SK-N-SH (cell line): ENCODE measurements around the gene RIOK3. TPM values are rescaled to one million over a fixed set of nuclear protein-coding genes. Genes with fewer than 3 reads are reported as not detected.

ENCODE experiments used
- CTCF ChIA-PET: fragments of 300-600, 350-600 bp; formaldehyde crosslinking; extraction: SDS; loops from one replicate; lab custom pipeline; 2021; lab: Yijun Ruan, JAX
- POLR2A ChIA-PET: fragments of 350-600 bp; sonication (Branson Sonifier 250); formaldehyde crosslinking; extraction: SDS; loops from one replicate; lab custom pipeline; 2020; ENCODE audit warnings: antibody characterized with exemption, inconsistent platforms; lab: Yijun Ruan, JAX
- DNase-seq: peaks from one replicate; pipeline ENCODE4 v3.0.0; 2012
- H2AFZ ChIP-seq: fragments of 200-600 bp; sonication (generic); 2 replicates; pipeline ENCODE4 v1.8.1; 2016; ENCODE audit warnings: antibody characterized with exemption, mild to moderate bottlenecking, low read depth
- H3F3A ChIP-seq: fragments of 200-600 bp; sonication (generic); replicated peaks from 2 replicates; pipeline ENCODE3; 2016; ENCODE audit warnings: antibody characterized with exemption, mild to moderate bottlenecking; ENCODE audit not compliant: insufficient read depth
- H3K27ac ChIP-seq, 2 experiments: fragments of 200-500 bp in 1 of 2; fragments of 200-600 bp in 1 of 2; sonication (Bioruptor generic) in 1 of 2; sonication (generic), shearing (Covaris generic) in 1 of 2; 2 replicates each; pipeline versions ENCODE4 v1.5.1 to v1.6.1; 2014 to 2016; ENCODE audit warnings: low read depth in 2 of 2, inconsistent platforms in 1 of 2, low read length in 1 of 2, mild to moderate bottlenecking in 1 of 2, mixed read lengths in 1 of 2
- H3K27me3 ChIP-seq: fragments of 200-600 bp; sonication (generic), shearing (Covaris generic); 2 replicates; pipeline ENCODE4 v1.6.1; 2016; ENCODE audit warnings: mixed run types; ENCODE audit not compliant: insufficient read depth
- H3K36me3 ChIP-seq, 2 experiments: fragments of 200-500 bp in 1 of 2; fragments of 200-600 bp in 1 of 2; sonication (Bioruptor generic) in 1 of 2; sonication (generic) in 1 of 2; replicated peaks in 1 of 2; 2 replicates each; pipeline versions ENCODE3 to v1.5.1; 2014 to 2016; ENCODE audit warnings: low read length in 1 of 2, mild to moderate bottlenecking in 1 of 2; ENCODE audit not compliant: insufficient read depth in 2 of 2, control insufficient read depth in 1 of 2
- H3K4me1 ChIP-seq, 2 experiments: fragments of 200-500 bp in 1 of 2; fragments of 200-600 bp in 1 of 2; sonication (Bioruptor generic) in 1 of 2; sonication (generic), shearing (Covaris generic) in 1 of 2; 2 replicates each; pipeline versions ENCODE4 v1.5.1 to v1.6.1; 2014 to 2016; ENCODE audit warnings: low read depth in 1 of 2, low read length in 1 of 2, mixed run types in 1 of 2; ENCODE audit not compliant: insufficient read depth in 2 of 2, control insufficient read depth in 1 of 2
- H3K4me2 ChIP-seq: fragments of 200-600 bp; sonication (generic), shearing (Covaris generic); 2 replicates; pipeline ENCODE4 v1.6.1; 2017; ENCODE audit warnings: mixed run types
- H3K4me3 ChIP-seq, 2 experiments: fragments of 200-500 bp in 1 of 2; fragments of 200-600 bp in 1 of 2; sonication (Bioruptor generic) in 1 of 2; sonication (generic), shearing (Covaris generic) in 1 of 2; 2 replicates each; pipeline versions ENCODE4 v1.5.1 to v1.8.1; 2014 to 2016; ENCODE audit warnings: low read depth in 2 of 2, inconsistent platforms in 1 of 2, low read length in 1 of 2, mild to moderate bottlenecking in 1 of 2, mixed read lengths in 1 of 2, moderate library complexity in 1 of 2
- H3K79me2 ChIP-seq: fragments of 200-600 bp; sonication (generic); 2 replicates; pipeline ENCODE4 v1.8.1; 2017; ENCODE audit warnings: mild to moderate bottlenecking; ENCODE audit not compliant: insufficient read depth
- H3K9ac ChIP-seq: fragments of 200-600 bp; sonication (generic); 2 replicates; pipeline ENCODE4 v1.6.1; 2017; ENCODE audit warnings: mixed run types
- H3K9me2 ChIP-seq: fragments of 200-600 bp; sonication (generic); 2 replicates; pipeline ENCODE4 v1.6.1; 2017; ENCODE audit warnings: mixed run types
- H3K9me3 ChIP-seq: fragments of 200-600 bp; sonication (generic); 2 replicates; pipeline ENCODE4 v1.6.1; 2017; ENCODE audit warnings: mixed run types, mild to moderate bottlenecking, moderate library complexity
- H4K20me1 ChIP-seq: fragments of 200-600 bp; sonication (generic); 2 replicates; pipeline ENCODE4 v1.6.1; 2017; ENCODE audit warnings: mild to moderate bottlenecking, mixed run types; ENCODE audit not compliant: insufficient read depth
- ELF1 ChIP-seq: IDR thresholded peaks from 2 replicates; pipeline ENCODE4 v1.4.0; 2012
- EP300 ChIP-seq, 2 experiments: IDR thresholded peaks; 2 replicates each; pipeline versions ENCODE4 v1.4.0 to v1.6.1; 2012; ENCODE audit warnings: borderline replicate concordance in 1 of 2, low read depth in 1 of 2, low read length in 1 of 2
- EZH2phosphoT487 ChIP-seq: fragments of 200-600 bp; sonication (generic); IDR thresholded peaks from 2 replicates; pipeline ENCODE4 v1.6.1; 2017; ENCODE audit warnings: low read depth, mixed run types, mild to moderate bottlenecking, antibody characterized with exemption, moderate library complexity, borderline replicate concordance
- FOSL2 ChIP-seq: IDR thresholded peaks from 2 replicates; pipeline ENCODE4 v1.4.0; 2012; ENCODE audit warnings: low read depth, mild to moderate bottlenecking, moderate library complexity, borderline replicate concordance
- FOXM1 ChIP-seq: IDR thresholded peaks from 2 replicates; pipeline ENCODE4 v1.4.0; 2012; ENCODE audit warnings: low read depth, mild to moderate bottlenecking
- GABPA ChIP-seq: IDR thresholded peaks from 2 replicates; pipeline ENCODE4 v1.4.0; 2012; ENCODE audit warnings: low read depth, mild to moderate bottlenecking
- JUND ChIP-seq: IDR thresholded peaks from 2 replicates; pipeline ENCODE4 v1.4.0; 2012
- POLR2AphosphoS5 ChIP-seq: IDR thresholded peaks from 2 replicates; pipeline ENCODE4 v1.6.1; 2012; ENCODE audit warnings: low read depth, low read length
- RXRA ChIP-seq: IDR thresholded peaks from 2 replicates; pipeline ENCODE4 v1.4.0; 2012; ENCODE audit warnings: low read depth, mild to moderate bottlenecking, borderline replicate concordance
- SIN3A ChIP-seq: IDR thresholded peaks from 2 replicates; pipeline ENCODE4 v1.6.1; 2012; ENCODE audit warnings: low read depth, mild to moderate bottlenecking, low read length, moderate library complexity, borderline replicate concordance
- SMC3 ChIP-seq: IDR thresholded peaks from 2 replicates; pipeline ENCODE4 v1.6.1; 2012; ENCODE audit warnings: low read depth, low read length, improper control_type of control experiment
- TCF12 ChIP-seq: IDR thresholded peaks from 2 replicates; pipeline ENCODE4 v1.4.0; 2012
- TEAD4 ChIP-seq: IDR thresholded peaks from 2 replicates; pipeline ENCODE4 v1.4.0; 2012; ENCODE audit warnings: mild to moderate bottlenecking, borderline replicate concordance; ENCODE audit not compliant: insufficient read depth
- WGBS: methylation state at CpG from one replicate; pipeline ENCODE4 v1.1.6; 2017; ENCODE audit warnings: low lambda C conversion rate; 5-methylcytosine and 5-hydroxymethylcytosine counted together
- polyA plus RNA-seq, 3 experiments: library from polyadenylated mRNA; depleted of rRNA; stranded (reverse); fragments of >200 nt; gene quantifications; 2 replicates each; pipeline ENCODE4 v1.2.3, GENCODE V29; 2012
- TF ChIP-seq, protein P1 (sequence below): IDR thresholded peaks from 2 replicates; pipeline ENCODE4; 2012

The RIOK3 gene
- polyA plus RNA-seq, 1 of the 3 experiments (the other 2 are of a cell fraction), result 12.3 TPM

DNA sequence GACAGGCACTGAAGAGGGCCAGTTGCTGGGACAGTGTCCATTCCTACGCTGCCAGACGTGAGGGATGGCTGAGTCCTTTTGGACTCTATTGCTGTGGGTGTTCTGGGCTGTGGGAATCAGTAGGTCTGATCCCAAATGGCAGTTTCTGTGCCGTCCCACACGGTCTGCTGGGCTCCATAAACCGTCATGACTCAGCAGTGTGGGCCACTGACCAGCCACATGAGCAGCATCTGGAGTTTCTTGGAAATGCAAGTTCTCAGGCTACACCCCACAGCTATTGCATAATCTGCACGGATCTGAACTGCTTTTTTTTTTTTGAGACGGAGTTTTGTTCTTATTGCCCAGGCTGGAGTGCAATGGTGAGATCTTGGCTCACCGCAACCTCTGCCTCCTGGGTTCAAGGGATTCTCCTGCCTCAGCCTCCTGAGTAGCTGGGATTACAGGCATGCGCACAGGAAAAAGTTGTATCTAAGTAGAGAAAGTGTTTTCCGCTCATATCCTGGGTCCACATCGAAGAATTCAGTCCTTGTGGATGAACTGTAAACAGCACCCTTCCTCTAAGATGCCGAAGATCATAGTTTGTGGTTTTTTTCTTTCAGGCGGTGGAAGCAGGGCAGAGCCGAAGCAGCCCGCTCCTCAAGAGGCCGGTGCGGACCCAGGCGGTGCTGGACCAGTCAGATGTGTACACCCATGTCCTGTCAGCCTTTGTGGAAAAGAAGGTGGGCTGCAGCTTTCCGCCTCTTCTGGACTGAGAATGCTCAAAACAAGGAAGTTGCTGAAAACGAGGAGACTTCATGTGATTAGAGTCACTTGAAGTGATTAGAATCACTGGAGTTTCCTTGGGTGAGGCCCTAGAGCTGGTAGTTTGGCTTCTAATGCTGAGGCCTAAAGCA, 75.7 kb downstream of the RIOK3 start (continued):
- TF ChIP-seq RXRA (no peak), FOXM1 (no peak), EZH2phosphoT487 (no peak), SMC3 (no peak), JUND (peak; percentile 19; the same call in 1 of the 2 replicates)

- ChIA-PET POLR2A (no interaction called here), CTCF (interaction anchor here (2.1 kb wide), 1 partner anchor 14 kb away, joined by 9 read pairs; no protein-coding TSS in a partner anchor)
- peaks cover 0 to 18% of the 10 kb centered on the region in 2 experiments; a peak in 2 of 4 replicates for H3K4me1 ChIP-seq
- no peaks in the 10 kb centered on the region; the same call in 1 of the 2 replicates for H3K79me2 ChIP-seq
- no peaks in the 10 kb centered on the region for H4K20me1 ChIP-seq
- H3K27ac ChIP-seq, result peak overlapping the region; percentile 48 to 58; a peak in 3 of 4 replicates
- peaks cover 18% of the 10 kb centered on the region for H3F3A ChIP-seq
- H3K9me3 ChIP-seq, result no peaks in the 10 kb centered on the region
- H3K4me2 ChIP-seq, result no peak overlapping the region
- peaks cover 51 to 75% of the 10 kb centered on the region in 2 experiments for H3K36me3 ChIP-seq
- TF ChIP-seq TEAD4 (peak; percentile 16; the same call in 1 of the 2 replicates), ELF1 (no peak), TCF12 (peak; percentile 79), FOSL2 (peak; percentile 79; the same call in 1 of the 2 replicates), POLR2AphosphoS5 (peak; percentile 64; the same call in 1 of the 2 replicates), EP300 (IDR thresholded peaks at IDR 0.05; ENCODE audit: borderline replicate concordance in 1 of 2, low read depth in 1 of 2, low read length in 1 of 2) (peak in 1 of 2 experiments; percentile 53; a peak in 1 of 4 replicates), RXRA (peak; percentile 90), GABPA (no peak), SIN3A (no peak), JUND (peak; percentile 76)
- TF ChIP-seq, protein P1, sequence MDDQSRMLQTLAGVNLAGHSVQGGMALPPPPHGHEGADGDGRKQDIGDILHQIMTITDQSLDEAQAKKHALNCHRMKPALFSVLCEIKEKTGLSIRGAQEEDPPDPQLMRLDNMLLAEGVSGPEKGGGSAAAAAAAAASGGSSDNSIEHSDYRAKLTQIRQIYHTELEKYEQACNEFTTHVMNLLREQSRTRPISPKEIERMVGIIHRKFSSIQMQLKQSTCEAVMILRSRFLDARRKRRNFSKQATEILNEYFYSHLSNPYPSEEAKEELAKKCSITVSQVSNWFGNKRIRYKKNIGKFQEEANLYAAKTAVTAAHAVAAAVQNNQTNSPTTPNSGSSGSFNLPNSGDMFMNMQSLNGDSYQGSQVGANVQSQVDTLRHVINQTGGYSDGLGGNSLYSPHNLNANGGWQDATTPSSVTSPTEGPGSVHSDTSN, result peak; percentile 81
- H2AFZ ChIP-seq, result no peak overlapping the region
- no peak overlapping the region for H3K4me3 ChIP-seq
- H3K9ac ChIP-seq, result no peak overlapping the region
- no peak for DNase-seq
- H3K27me3 ChIP-seq, result no peaks in the 10 kb centered on the region
- WGBS, result 39% methylated on average over 3 of the region's 3 CpGs
- no peaks in the 10 kb centered on the region for H3K9me2 ChIP-seq
Observed at GRCh38 chr18:23529604-23530003, 76.5 kb downstream of the RIOK3 start.
